Measurements from ENCODE around the gene ATP6V1E1. TPM values are rescaled to one million over a fixed set of nuclear protein-coding genes. Genes with fewer than 3 reads are reported as not detected.

ATP6V1E1 gene
- polyA plus RNA-seq, 1 of the 3 experiments (the other 2 are of a cell fraction), result 140 TPM

GRCh38 chr22:17656870-17657395, 28.4 kb upstream of the ATP6V1E1 start:
- H3K9ac ChIP-seq, result no peak overlapping the region
- H3F3A ChIP-seq (replicated peaks; ENCODE audit: insufficient read depth), result peaks cover 3% of the 10 kb centered on the region
- no peak overlapping the region for H2AFZ ChIP-seq (ENCODE audit: low read depth)
- ChIA-PET CTCF (no interaction called here), POLR2A (no interaction called here)
- H3K36me3 ChIP-seq (replicated peaks in 1 of 2; ENCODE audit: control insufficient read depth in 1 of 2, insufficient read depth in 2 of 2, low read length in 1 of 2), result peaks cover 0 to 31% of the 10 kb centered on the region in 2 experiments
- H3K27me3 ChIP-seq (ENCODE audit: insufficient read depth), result no peaks in the 10 kb centered on the region
- DNase-seq, result no peak
- peaks cover 28% of the 10 kb centered on the region; the same call in 1 of the 2 replicates for H3K79me2 ChIP-seq (ENCODE audit: insufficient read depth)
- no peaks in the 10 kb centered on the region for H3K9me3 ChIP-seq
- no peaks in the 10 kb centered on the region for H3K4me1 ChIP-seq (ENCODE audit: control insufficient read depth in 1 of 2, insufficient read depth in 2 of 2, low read depth in 1 of 2, low read length in 1 of 2)
- no peak overlapping the region for H3K4me3 ChIP-seq (ENCODE audit: low read depth in 2 of 2, low read length in 1 of 2)
- H3K4me2 ChIP-seq, result no peak overlapping the region
- no peak for TF ChIP-seq EP300 (IDR thresholded peaks at IDR 0.05; ENCODE audit: borderline replicate concordance in 1 of 2, low read depth in 1 of 2, low read length in 1 of 2)
- TF ChIP-seq TAF1 (IDR thresholded peaks at IDR 0.05; ENCODE audit: borderline replicate concordance, low read depth, low read length), result no peak
- TF ChIP-seq RCOR1 (IDR thresholded peaks at IDR 0.05; ENCODE audit: low read length), result no peak
- TF ChIP-seq MAX (IDR thresholded peaks at IDR 0.05; ENCODE audit: low read depth), result no peak
- no peak for TF ChIP-seq FOXM1 (IDR thresholded peaks at IDR 0.05; ENCODE audit: low read depth)
- no peak for TF ChIP-seq FOSL2 (IDR thresholded peaks at IDR 0.05; ENCODE audit: borderline replicate concordance, low read depth)
- TF ChIP-seq MEF2A (IDR thresholded peaks at IDR 0.05; ENCODE audit: borderline replicate concordance, low read depth), result no peak
- no peak for TF ChIP-seq CHD2 (IDR thresholded peaks at IDR 0.05; ENCODE audit: low read length, partially characterized antibody)
- no peak for TF ChIP-seq RAD21 (IDR thresholded peaks at IDR 0.05; ENCODE audit: low read length)
- TF ChIP-seq FOXJ3 (CRISPR knock-in tag; IDR thresholded peaks at IDR 0.05), result no peak
- TF ChIP-seq NFIC (IDR thresholded peaks at IDR 0.05; ENCODE audit: borderline replicate concordance), result no peak
- TF ChIP-seq JUND (IDR thresholded peaks at IDR 0.05), result no peak
- no peak for TF ChIP-seq POLR2AphosphoS5 (IDR thresholded peaks at IDR 0.05; ENCODE audit: low read depth, low read length)
- no peak for TF ChIP-seq TEAD4 (IDR thresholded peaks at IDR 0.05; ENCODE audit: borderline replicate concordance, insufficient read depth)
- TF ChIP-seq GATA2 (CRISPR knock-in tag; IDR thresholded peaks at IDR 0.05), result no peak
- TF ChIP-seq USF2 (IDR thresholded peaks at IDR 0.05; ENCODE audit: borderline replicate concordance, low read depth, low read length), result no peak
- no peak for TF ChIP-seq REST (IDR thresholded peaks at IDR 0.05; ENCODE audit: low read depth, low read length)
- TF ChIP-seq GABPA (IDR thresholded peaks at IDR 0.05; ENCODE audit: low read depth), result no peak
- no peak for TF ChIP-seq NRF1 (IDR thresholded peaks at IDR 0.05; ENCODE audit: low read depth, low read length)
- H3K27ac ChIP-seq (ENCODE audit: low read depth in 2 of 2, low read length in 1 of 2), result no peak overlapping the region
- no peaks in the 10 kb centered on the region for H4K20me1 ChIP-seq (ENCODE audit: insufficient read depth)
- 95% methylated on average over 10 of the region's 10 CpGs for WGBS (ENCODE audit: low lambda C conversion rate)
- no peaks in the 10 kb centered on the region for H3K9me2 ChIP-seq

Data from SK-N-SH (cell line).